GM18526 (cell line): ENCODE data around the gene SF3B4.

Experiments used
- POLR2A ChIP-seq: IDR thresholded peaks from 3 replicates; pipeline ENCODE4 v1.6.1; 2011; ENCODE audit not compliant: insufficient read length; ENCODE audit errors: extremely low read depth

Gene SF3B4

DNA sequence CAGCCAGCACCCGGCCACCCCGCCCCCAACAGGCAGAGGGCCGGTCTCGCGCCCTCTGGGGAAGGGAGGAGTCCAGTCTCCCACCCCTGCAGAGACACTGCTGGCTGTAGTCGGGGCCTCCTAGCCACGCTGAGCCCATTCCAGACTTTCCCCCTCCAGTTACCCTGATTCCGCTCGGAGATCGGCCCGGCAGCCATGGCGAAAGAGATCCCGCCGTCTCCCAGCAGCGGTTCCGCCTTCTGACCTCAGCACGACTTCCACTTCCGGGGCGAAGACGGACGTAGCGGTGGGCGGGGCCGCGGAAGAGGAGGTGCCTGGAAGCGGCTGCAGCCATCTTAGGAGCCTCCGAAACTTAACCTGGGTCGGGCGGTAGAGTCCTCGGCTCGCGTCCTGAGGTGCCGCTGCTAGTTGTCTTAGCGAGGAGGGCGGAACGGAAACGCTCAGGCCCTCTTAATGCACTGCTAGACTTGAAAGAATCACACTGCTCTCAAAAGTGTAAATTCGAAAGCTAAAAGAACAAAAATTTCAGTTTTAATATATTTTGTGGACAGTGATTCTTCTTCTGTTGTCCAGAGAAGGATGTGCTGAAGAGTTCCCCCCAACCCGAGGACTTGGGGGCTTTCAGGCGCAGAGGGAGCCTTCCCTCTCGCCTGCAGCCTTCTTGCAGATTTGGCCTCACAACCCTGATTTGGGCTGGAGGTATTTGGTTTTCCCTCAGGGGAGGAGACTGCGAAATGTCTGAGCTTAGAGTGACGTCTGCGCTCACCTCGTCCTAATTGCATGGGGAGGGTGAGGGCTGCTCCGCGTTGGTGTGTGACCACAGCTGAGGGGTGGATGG lies at the start of gene SF3B4:
Gene SF3B4, minus strand, starts transcription at position 241 of the 838 bp plus-strand sequence. Its CDS starts 44 bp downstream, at position 197.
- peak; percentile 95 for TF ChIP-seq POLR2A

GRCh38 chr1:149977345-149977744 lies 49.7 kb upstream of the SF3B4 start:
- no peak for TF ChIP-seq POLR2A

DNA sequence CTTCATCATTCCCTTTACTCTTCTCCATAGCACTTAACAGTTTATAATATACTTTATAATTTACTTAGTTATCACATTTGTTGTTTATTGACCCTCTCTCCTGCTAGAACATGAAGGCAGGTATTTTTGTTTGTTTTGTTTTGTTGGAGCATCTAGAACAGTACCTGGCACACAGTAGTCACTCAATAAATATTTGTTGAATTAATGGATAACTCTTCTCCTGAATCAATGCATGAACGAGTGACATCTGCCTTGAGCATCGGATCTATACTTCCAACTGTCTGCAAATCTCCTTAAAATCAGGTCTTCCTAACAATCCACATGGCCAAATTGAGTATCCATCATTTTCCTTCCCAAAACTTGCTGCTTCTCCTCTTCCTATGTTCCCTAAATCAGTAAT lies 44.9 kb upstream of the SF3B4 start:
- TF ChIP-seq POLR2A: no peak

DNA sequence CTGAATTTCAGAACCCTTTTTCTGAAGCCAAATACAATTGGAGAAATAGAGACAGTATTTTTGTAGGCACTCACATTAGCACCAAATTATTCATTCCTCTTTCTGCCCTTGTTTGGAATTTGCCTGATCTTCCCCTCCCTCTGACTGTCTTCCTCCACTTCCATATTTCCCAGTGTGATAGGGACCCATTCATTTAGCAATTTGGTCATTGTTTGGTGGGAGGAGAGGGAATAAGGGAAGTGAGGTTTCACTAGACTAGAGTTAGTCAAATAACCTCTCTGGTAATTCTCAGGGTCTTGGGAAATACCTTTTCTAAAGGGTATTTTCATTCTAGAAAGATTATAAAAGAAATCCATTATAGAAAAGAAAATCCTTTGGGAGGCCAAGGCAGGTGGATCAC lies 40.0 kb upstream of the SF3B4 start:
- no peak for TF ChIP-seq POLR2A

GRCh38 chr1:149967041-149967440 lies 39.4 kb upstream of the SF3B4 start:
- TF ChIP-seq POLR2A: no peak

GRCh38 chr1:149966405-149966804 lies 38.8 kb upstream of the SF3B4 start:
- no peak for TF ChIP-seq POLR2A

DNA sequence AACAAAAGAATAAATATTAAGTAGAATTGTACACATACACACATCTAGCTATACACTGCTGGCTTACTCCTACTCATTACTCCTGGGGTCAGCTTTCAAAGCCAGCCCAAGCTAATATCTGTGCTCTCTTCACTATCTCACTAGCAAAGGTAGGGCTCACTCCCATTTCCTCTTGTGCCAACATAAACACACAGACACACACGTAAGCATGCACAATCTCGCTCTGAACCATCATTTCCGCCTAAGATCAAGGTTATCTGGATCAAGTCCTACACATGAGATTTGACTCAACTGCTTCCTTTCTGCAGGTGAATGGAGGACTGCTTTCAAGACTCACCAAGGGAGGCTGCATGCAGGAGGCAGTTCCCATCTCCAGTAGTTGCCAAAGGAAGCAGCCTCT lies 37.8 kb upstream of the SF3B4 start:
- TF ChIP-seq POLR2A: no peak

DNA sequence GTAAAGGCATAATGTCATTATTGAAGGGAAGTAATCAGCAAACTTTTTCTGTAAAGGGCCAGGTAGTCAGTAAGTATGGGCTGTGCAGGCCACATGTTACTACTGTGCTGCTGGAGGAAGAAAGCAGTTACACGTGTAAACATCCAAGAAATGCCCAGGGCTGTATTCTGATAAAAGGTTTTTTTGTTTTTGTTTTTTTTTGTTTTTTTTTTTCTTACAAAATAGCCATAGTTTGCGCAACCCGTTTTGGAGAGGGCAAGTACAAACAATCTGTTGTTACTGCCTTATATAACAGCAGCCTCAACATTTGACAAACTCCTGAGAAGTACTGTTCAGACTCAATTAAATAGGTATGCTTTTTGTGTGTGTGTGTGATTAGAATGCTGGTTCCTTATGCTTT lies 35.8 kb upstream of the SF3B4 start:
- TF ChIP-seq POLR2A: no peak

DNA sequence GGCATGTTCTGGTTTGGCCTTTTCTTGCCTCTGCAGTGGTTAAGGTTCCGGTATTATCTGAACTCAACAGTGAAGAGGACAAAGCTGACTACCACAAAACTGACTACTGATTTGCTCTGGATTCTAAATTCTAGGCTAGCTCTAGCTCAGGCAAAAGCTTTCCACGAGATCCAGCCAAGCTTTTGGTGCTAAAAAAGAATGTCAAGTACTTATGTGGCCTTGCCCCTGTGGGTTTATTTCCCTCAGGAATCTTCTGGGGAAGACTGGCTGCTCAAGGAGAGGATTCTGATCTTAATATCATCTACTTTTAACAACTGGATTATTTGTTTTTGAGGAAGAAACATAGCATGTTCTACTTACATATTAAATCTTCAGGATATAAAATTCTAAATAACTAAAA lies 35.1 kb upstream of the SF3B4 start:
- no peak for TF ChIP-seq POLR2A

DNA sequence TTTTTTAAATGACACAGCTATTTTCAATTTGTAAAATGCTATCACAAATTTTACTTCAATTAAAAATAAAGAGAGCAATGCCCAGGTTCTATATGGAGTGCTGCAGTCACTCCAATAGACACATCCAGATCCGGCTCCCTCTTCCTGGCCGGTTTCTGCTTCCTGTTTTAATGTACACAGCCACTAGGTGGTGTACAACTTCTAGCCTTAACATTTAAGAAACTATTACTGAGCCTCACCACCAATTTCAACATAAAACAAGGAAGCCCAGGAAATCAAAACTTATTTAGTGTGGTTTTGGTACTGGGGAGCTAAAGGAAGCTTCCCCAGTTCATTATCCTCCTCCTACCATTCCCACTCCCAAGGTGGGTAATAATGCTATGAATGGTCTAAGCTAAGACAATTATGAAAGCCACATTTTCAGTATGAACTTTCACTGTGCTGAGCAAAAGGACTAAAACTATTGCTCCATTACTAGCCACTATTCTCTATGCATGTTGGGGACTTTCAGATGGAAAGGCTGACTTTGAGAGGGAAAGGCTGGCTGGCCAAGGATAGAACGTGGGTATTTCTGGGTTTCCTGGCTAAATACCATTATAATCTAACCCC lies 34.5 kb upstream of the SF3B4 start:
- TF ChIP-seq POLR2A: no peak

- TF ChIP-seq POLR2A: no peak
Measured at GRCh38 chr1:149949911-149950310, 22.3 kb upstream of the SF3B4 start.

DNA sequence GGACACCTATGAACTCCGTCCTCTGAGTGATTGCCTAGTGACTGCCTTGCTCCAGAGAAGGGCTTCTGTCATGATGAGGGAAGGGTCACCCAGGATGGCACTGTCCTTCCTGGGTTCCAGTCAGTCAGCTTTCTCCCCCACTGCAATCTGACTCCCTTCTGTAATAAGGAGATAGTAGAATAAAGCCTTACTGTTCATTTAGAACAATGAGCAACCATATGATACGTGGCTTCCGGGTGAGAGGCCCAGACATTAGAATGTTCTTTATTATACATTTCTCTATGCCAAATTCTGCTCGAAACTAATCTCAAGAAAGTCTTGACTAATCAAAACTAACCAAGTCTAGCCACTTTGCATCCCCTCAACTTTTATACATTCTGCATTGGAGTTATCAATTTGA lies 17.6 kb upstream of the SF3B4 start:
- TF ChIP-seq POLR2A: no peak

GRCh38 chr1:149942885-149943284 lies 15.3 kb upstream of the SF3B4 start:
- no peak for TF ChIP-seq POLR2A

GRCh38 chr1:149942207-149942606 lies 14.6 kb upstream of the SF3B4 start:
- no peak for TF ChIP-seq POLR2A

DNA sequence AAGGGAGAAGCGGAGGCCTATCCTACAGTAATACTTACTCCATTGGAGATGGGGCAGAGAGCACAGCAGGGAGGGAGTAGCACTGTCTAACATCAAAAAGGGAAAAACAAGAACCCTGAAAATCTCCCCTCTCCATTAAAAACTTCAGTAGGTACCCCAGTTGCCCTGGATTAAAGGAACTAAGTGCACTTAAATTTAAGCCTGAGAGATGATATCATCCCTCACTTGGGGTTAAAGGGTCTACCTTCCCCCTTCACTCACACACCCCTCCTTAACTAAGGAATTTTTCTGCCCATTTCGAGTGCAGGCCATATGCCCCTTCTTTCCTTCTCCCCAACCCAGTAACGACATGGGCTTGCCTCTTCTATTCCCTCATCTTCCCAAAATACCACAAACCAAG lies 12.8 kb upstream of the SF3B4 start:
- TF ChIP-seq POLR2A: no peak

DNA sequence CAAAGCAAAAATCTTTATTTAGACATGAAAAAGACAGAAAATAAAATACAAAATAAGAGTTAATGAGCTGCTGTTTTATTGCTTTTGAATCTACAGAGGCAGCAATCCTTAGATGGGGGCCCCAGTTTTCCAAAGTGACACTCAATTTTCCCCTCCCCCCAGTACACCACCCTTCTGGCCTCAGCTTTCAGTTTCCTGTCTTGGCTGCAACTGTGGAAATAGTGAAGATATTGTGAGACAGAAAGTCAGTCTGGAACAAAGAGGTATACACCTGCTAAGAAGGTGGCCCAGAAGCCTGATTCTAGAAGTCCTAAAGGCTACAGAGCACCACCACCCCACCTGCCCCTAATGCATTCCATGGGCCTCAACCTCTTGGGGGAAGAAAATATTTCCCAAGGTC lies 10.2 kb upstream of the SF3B4 start:
- TF ChIP-seq POLR2A: no peak
